Type B pancreatic cell (in vitro differentiated cells): ENCODE measurements around the gene FRMD4A. TPM values are rescaled to one million over a fixed set of nuclear protein-coding genes. Genes with fewer than 3 reads are reported as not detected.

Experiments
- DNase-seq: peaks from one replicate; pipeline ENCODE4 v3.0.0; 2021; ENCODE audit warnings: mixed read lengths; ENCODE audit not compliant: unreplicated experiment; ENCODE audit errors: extremely low spot score
- H3K27ac Mint-ChIP-seq: 2 replicates; pipeline ENCODE4 v1.8.0; 2021; ENCODE audit warnings: mild to moderate bottlenecking, mixed read lengths
- H3K27me3 Mint-ChIP-seq: 2 replicates; pipeline ENCODE4 v1.8.0; 2021; ENCODE audit warnings: mixed read lengths
- H3K36me3 Mint-ChIP-seq: 2 replicates; pipeline ENCODE4 v1.8.0; 2021; ENCODE audit warnings: mixed read lengths
- H3K4me1 Mint-ChIP-seq: one replicate; pipeline ENCODE4 v1.8.0; 2021; ENCODE audit warnings: mixed read lengths; ENCODE audit not compliant: unreplicated experiment
- H3K4me3 Mint-ChIP-seq: 2 replicates; pipeline ENCODE4 v1.8.0; 2021; ENCODE audit warnings: mild to moderate bottlenecking, mixed read lengths
- H3K9me3 Mint-ChIP-seq: 2 replicates; pipeline ENCODE4 v1.8.0; 2021; ENCODE audit warnings: mixed read lengths
- total RNA-seq: library from RNA; stranded (reverse); gene quantifications from 2 replicates; pipeline ENCODE4 v1.2.1, GENCODE V29; 2021; ENCODE audit warnings: low replicate concordance
- TF ChIP-seq, protein P1 (sequence below): fragments of 200-600 bp; sonication (generic); conservative IDR thresholded peaks from 2 replicates; pipeline ENCODE4 v1.5.0; 2021; ENCODE audit warnings: antibody characterized with exemption, mild to moderate bottlenecking

Gene FRMD4A
- total RNA-seq, 1 donor from 2014 or later: 88.9 TPM

GRCh38 chr10:14156104-14156503, 174.6 kb downstream of the FRMD4A start:
- DNase-seq: no peak
- Mint-ChIP-seq H3K36me3 (no peaks in the 10 kb centered on the region), H3K4me1 (peaks cover 6% of the 10 kb centered on the region)

GRCh38 chr10:14153570-14154055, 177.1 kb downstream of the FRMD4A start:
- H3K4me1 Mint-ChIP-seq: peaks cover 6% of the 10 kb centered on the region
- no peak overlapping the region for H3K4me3 Mint-ChIP-seq
- no peak for DNase-seq
- H3K27ac Mint-ChIP-seq: no peak overlapping the region
- peaks cover 12% of the 10 kb centered on the region for H3K27me3 Mint-ChIP-seq
- no peaks in the 10 kb centered on the region for H3K36me3 Mint-ChIP-seq
- H3K9me3 Mint-ChIP-seq: peaks cover 4% of the 10 kb centered on the region
- TF ChIP-seq, protein P1, sequence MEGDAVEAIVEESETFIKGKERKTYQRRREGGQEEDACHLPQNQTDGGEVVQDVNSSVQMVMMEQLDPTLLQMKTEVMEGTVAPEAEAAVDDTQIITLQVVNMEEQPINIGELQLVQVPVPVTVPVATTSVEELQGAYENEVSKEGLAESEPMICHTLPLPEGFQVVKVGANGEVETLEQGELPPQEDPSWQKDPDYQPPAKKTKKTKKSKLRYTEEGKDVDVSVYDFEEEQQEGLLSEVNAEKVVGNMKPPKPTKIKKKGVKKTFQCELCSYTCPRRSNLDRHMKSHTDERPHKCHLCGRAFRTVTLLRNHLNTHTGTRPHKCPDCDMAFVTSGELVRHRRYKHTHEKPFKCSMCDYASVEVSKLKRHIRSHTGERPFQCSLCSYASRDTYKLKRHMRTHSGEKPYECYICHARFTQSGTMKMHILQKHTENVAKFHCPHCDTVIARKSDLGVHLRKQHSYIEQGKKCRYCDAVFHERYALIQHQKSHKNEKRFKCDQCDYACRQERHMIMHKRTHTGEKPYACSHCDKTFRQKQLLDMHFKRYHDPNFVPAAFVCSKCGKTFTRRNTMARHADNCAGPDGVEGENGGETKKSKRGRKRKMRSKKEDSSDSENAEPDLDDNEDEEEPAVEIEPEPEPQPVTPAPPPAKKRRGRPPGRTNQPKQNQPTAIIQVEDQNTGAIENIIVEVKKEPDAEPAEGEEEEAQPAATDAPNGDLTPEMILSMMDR: no peak

More at GRCh38 chr10:14156104-14156503, 174.6 kb downstream of the FRMD4A start:
- Mint-ChIP-seq H3K4me3 (no peak overlapping the region), H3K27me3 (peaks cover 8% of the 10 kb centered on the region), H3K9me3 (peaks cover 4% of the 10 kb centered on the region), H3K27ac (no peak overlapping the region)
- TF ChIP-seq, protein P1: no peak

DNA sequence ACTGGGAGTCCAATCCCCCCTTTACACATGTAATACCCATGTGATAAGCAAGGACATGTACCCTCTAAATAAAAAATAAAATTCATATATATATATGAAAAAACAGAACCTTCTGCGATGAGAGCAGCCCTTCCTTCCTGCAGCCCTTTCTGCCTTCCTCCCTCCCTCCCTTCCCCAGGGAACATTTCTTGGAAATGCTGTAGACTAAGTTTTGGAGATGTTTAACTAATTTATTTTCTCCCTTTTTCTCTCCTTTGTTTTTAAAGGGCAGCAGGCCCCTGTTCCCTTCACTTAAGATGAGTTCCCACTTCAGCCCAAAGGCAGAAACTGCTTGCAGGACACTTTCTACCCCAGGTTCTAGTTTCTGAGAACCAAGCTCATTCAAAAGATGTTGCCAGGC, 179.2 kb downstream of the FRMD4A start:
- no peak for DNase-seq
- H3K36me3 Mint-ChIP-seq: no peaks in the 10 kb centered on the region
- no peak overlapping the region for H3K4me3 Mint-ChIP-seq
- peaks cover 3% of the 10 kb centered on the region for H3K27me3 Mint-ChIP-seq
- TF ChIP-seq, protein P1: no peak
- H3K27ac Mint-ChIP-seq: no peak overlapping the region
- peaks cover 6% of the 10 kb centered on the region for H3K4me1 Mint-ChIP-seq
- H3K9me3 Mint-ChIP-seq: no peaks in the 10 kb centered on the region

DNA sequence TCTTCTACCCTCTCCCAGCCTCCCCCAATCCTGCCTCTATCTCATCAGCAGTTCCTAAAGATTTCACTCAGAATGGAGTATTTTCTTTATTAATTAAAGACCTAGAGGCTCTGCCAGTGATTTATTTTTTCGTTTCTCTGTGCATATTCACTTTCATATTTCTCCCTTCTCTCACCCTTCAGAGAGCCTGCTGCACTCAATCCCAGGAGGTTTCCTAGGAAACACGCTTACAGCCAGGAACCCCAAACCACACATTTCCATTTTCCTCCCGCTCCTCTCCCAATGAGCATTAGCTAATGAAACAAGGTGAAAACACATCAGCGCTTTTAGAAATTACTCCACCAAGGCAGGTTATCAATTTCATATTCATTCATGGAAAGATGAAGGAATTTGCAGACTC, 180.2 kb downstream of the FRMD4A start:
- Mint-ChIP-seq H3K4me3 (no peak overlapping the region), H3K36me3 (no peaks in the 10 kb centered on the region), H3K27ac (no peak overlapping the region), H3K4me1 (peaks cover 6% of the 10 kb centered on the region), H3K9me3 (no peaks in the 10 kb centered on the region), H3K27me3 (peaks cover 3% of the 10 kb centered on the region)
- DNase-seq: no peak
- TF ChIP-seq, protein P1: no peak

DNA sequence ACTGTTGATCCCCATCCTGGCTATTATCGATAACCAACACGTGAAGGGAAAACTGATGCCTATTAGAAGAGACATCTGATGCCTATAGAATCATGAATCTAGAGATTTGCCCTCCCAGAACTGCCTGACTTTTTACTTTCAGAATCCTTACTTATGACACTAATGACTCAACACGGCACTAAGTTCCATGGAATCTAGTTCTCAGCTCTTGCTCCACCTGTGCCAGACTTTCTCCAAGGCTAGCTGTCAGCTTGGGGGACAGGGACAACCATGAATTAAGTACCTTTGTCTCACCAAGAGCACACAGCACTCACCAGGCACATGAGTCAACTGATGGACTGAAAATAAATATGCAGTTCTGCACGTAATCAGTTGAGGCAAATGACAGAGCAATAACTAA, 184.2 kb downstream of the FRMD4A start:
- no peaks in the 10 kb centered on the region for H3K4me1 Mint-ChIP-seq
- DNase-seq: no peak

More for the DNA sequence above, 184.2 kb downstream of the FRMD4A start:
- peaks cover 6% of the 10 kb centered on the region for H3K27me3 Mint-ChIP-seq
- H3K9me3 Mint-ChIP-seq: no peaks in the 10 kb centered on the region
- no peak overlapping the region for H3K27ac Mint-ChIP-seq
- H3K36me3 Mint-ChIP-seq: no peaks in the 10 kb centered on the region
- TF ChIP-seq, protein P1: no peak
- H3K4me3 Mint-ChIP-seq: no peak overlapping the region
